HG02610 (cell line): ENCODE data around the gene CDH4.
"Not testable (repeated sequence)": the region's sequence is repeated elsewhere in the genome, so short reads cannot be mapped to it uniquely, and the experiment has no call there.

ENCODE experiments used
- ATAC-seq: cut with Tn5 transposase; IDR thresholded peaks from one replicate; pipeline ENCODE4 v1.9.1; 2021; ENCODE audit warnings: mild to moderate bottlenecking, moderate library complexity; ENCODE audit not compliant: unreplicated experiment

Gene CDH4

DNA sequence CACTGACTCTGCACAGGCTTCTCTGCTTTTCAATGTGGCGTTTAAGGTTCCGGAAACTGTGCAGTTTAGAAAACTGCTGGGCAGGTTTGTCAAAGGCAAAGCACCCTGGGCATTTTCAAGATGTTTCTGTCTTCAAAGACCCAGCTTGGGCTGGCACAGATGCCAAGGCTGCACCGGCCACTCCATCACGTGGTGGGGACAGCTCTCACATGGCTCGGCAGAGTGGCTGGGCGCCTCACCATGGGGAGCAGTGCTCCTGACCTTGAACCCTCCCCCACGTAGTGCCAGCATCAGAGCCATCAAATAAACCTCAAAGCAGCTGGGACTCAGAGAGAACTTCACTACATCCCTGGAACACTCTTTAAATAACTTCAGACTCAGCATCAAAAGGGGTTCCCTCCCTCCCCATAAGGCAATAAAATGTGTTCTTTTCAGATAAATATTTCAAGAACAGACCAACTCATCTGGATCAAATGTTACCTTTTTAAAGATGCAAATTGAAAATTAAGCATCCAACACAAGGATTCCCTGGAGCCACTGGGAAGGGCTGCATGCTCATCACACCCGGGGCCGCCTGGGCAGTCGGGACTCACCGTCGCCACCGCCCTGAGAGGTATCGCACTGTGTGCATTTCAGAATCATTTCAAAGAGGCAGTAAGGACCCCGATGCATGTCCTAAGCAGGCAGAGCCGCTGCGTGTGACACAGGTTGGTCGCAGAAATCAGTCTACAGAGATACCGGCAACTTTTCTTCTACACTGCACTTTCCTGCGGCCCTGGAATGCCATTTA lies 157.1 kb downstream of the CDH4 start:
- no peak for ATAC-seq

DNA sequence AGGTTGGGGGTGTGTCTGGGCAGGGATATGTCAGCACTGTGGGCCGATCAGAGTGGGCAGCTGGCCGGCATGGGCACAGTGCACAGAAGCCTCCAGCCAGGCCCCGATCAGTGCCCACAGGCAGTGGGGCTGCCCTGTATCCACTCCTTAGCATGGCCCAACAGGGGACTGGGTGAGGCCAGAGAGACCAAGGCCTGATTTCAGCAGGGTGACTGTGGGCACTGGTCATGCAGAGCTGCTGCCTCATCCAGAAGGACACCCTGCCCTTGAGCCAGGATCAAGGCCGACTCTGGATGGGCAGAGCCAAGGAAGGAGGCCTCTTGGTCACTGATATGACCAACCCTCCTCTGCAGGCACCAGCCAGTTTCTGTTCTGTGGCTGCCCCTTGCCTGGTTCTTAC lies 159.7 kb downstream of the CDH4 start:
- no peak for ATAC-seq

- no peak for ATAC-seq
Measured at GRCh38 chr20:61413752-61414151, 161.7 kb downstream of the CDH4 start.

DNA sequence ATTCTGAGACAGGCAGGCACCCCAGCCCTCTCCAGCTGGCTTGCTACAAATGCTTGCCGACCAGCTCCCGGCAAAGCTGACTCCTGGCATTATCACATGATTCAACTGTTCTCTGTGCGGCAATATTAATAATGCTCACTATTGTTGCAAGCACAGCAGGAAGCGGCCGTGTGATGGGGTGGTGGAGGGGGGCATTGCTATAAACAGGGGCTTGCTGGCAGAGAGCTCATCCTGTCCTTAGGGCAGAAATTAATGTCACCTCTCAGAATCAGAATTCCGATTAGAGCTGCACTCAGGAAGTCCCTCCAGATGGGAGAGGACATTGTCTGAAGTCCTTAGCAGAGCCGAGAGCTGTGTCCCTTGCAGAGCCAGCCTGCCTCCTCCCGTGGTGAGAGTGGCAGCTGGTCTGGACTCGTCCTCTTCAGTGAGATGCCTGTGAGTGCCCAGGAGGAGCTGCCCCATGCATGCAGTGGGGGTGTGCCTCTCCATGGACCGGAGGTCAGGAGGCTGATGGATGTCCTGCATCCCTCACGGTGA lies 162.5 kb downstream of the CDH4 start:
- no peak for ATAC-seq

GRCh38 chr20:61416546-61416945 lies 164.5 kb downstream of the CDH4 start:
- no peak for ATAC-seq

DNA sequence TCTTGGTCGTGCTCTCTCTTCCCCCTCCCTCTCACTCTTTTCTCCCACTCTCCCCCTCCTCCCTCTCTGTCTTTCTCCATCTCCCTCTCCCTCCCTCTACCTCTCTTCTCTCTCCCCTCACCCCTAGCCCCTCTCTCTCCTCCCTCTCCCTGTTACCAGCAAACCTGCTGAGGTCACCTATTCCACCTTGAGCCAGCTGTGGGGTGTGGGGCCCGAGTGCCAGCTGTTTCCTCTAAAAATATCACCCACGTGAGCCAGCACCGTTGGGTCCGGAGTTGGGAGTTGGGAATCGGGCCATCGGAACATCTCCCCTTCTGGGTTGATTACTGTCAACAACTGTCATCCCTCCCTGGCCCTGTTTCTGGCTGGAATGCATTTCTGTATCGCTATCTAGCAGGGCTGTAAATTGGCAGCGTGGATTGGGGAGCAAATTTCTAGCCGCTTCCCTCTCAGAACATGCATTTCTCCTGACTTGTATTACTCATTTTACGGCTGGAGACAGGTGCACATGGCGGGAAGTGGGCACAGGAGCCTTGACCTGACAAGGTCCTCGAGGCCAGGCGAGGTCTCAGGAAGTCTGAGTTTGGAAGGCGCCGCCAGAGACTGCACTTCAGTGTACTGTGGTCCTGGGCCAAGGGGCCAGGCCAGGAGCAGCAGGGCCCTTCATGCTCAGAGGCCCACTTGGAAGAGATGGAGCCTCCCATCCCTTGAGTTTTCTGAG lies 165.3 kb downstream of the CDH4 start:
- ATAC-seq, result no peak

GRCh38 chr20:61419010-61419409 lies 166.9 kb downstream of the CDH4 start:
- no peak for ATAC-seq

- no peak for ATAC-seq
Measured at GRCh38 chr20:61419501-61419900, 167.4 kb downstream of the CDH4 start.

DNA sequence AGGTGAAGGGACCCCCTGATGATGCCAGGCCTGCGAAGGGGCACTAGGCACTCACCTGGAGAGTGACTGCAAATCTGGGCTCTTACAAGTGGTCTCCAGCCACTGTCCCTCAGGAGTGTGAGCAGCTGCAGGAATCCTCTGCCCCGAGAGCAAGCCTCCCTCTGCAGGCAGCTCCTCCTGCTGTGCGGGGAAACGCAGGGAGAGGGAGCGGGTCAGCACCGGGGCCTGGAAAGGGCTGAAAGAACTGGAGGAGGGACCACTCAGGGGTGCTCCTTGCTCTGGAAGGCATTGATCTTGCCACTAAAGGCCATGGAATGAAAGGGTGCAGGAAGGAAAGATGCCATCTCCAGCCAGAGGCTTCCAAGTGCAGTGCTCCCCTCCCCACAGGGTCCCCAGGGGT lies 168.0 kb downstream of the CDH4 start:
- no peak for ATAC-seq

GRCh38 chr20:61420781-61421180 lies 168.7 kb downstream of the CDH4 start:
- no peak for ATAC-seq

GRCh38 chr20:61422636-61423425 lies 170.8 kb downstream of the CDH4 start:
- no peak for ATAC-seq

- ATAC-seq, result no peak
Measured at GRCh38 chr20:61424011-61424627, 172.1 kb downstream of the CDH4 start.

DNA sequence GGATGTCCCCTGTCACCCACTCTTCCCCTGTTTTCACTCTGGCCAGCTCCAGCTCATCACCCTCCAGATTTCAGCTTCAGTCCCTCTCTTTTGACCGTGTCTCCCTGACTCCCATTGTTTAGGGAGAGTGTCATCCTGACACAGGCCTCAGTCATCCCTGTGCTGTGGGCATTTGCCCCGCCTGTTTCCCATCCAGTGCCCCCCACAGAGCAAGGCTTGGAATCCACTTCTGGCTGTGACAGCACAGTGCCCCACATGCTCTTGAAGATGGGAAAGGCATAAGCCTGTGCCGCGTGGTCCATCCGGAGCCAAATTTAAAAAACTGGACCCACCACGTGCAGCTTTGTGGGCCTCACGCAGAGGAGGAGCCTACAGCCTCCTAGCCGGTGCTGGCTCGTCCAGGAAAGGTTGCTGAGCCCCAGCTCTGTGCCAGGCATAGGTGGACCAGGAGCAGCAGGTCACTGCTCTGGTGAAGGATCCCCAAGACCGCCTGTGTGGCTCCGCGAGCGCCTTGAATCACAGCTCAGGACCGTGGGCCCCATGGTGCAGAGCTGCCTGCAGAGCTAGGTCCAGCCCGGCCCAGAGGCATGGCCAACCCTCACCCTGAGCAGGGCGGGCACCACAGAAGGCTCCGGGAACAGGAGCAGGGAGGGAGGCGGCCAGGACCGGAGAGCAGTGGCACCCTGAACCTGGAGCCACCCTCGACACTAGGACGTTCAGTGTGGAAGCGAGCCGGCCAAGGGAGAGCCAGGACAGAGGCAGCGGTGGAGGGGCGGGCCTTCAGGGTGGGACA lies 172.8 kb downstream of the CDH4 start:
- ATAC-seq, result no peak

DNA sequence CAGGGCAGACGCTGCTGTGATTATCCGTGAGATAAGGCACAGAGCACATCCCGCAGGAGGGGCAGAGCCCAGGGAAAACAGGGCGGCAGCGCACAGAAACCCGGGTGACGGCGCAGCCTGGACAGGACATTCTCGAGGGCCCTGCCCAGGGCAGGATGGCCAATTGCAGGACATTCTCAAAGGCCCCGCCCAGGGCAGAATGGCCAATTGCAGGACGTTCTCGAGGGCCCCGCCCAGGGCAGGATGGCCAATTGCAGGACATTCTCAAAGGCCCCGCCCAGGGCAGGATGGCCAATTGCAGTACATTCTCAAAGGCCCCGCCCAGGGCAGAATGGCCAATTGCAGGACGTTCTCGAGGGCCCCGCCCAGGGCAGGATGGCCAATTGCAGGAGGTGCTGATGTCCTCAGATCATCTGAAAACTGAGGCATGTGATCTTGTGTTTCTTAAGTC lies 173.5 kb downstream of the CDH4 start:
- not testable (repeated sequence) for ATAC-seq

GRCh38 chr20:61426352-61426751 lies 174.3 kb downstream of the CDH4 start:
- no peak for ATAC-seq

- ATAC-seq, result no peak
Measured at GRCh38 chr20:61429458-61430227, 177.6 kb downstream of the CDH4 start.

DNA sequence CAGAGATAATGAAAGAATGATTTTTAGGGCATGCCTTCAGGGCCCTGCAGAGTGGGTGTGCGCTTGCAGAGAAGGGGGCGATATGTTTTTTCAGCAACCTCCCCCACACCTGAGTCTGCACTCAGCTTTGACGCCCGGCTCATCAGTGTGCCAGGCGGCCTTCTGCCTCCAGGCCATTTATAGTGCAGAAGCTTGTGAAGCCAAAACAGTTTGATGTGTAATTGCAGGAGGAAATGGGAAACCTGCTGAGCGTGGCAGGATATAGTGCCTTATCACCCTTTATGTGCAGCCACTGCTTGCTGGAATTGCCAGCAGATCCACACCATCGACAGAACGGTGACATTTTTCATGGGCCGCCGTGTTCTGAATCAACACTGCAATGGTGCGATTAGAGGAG lies 178.2 kb downstream of the CDH4 start:
- ATAC-seq, result no peak

GRCh38 chr20:61433176-61433575 lies 181.1 kb downstream of the CDH4 start:
- ATAC-seq, result no peak

DNA sequence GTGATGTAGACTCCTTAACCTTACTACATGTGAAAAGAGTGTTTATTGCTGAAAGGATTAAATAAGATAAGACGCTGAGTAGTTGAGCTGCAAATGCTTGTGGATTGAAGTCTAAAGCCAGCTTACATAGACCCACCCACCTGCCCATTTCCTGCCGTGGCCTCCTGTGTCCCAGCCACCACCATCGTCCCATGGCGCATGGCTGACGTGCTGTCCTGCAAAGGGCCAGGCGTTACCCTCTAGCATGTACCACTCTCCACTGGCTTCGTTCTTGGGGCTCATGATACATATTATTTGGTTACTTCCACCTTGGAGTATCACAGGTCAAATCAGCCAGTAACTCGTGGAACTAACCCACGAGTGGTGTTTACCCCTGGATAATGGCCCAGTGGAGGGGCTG lies 181.8 kb downstream of the CDH4 start:
- no peak for ATAC-seq
